ENCODE results near the gene SPATA24. TPM values are rescaled to one million over a fixed set of nuclear protein-coding genes. Genes with fewer than 3 reads are reported as not detected.
"Not testable (repeated sequence)": the region's sequence is repeated elsewhere in the genome, so short reads cannot be mapped to it uniquely, and the experiment has no call there.

SPATA24 gene
- total RNA-seq, 1 experiment from 2014 or later, result 3.4 TPM

DNA sequence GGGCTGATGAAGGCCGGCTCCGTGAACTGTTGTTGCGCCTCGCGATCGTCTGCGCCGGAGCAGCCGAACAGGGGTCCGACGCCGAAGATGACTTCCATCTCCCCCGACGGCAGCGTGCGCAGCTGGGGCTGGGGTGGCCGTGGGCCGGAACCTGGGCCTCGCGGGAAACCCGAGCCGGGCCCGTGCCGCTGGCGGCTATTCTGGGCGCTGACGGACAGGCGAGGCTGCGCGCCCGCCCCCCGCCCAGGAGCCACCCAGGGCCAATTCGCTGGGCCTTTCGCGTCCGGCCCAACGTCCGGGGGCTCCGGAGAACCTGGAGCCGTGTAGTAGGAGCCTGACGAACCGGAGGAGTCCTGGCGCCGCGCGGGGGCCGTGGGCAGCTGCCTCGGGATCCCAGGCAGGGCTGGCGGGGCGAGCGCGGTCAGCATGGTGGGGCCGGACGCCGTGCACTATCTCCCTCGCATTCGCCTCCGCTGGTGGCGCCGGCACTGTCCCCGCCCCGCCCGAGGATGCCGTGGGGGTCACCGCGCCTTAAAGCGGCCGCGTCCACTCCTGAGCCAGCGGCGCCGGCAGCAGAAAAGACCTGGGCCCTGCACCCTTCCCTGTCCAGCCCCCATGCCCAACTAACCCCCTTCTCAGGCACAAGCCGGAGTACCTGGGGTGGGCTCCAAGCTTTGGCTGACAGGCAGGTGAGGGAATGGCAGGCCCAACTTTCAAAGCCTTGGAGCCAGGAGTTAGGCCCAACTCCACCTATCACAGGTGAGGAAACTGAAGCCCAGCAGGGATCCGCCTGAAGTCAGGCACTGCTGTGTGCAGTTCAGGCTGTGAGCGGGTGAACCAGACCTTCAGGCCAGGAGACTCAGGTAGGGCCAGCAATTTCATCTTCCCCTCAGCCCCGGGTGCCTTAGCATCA is 9.0 kb downstream of the SPATA24 start, which contains the start of gene PROB1:
TSS of gene PROB1 (minus strand) at position 451 of the 913 bp plus-strand sequence. CDS start at position 428, 23 bp downstream.
- no peak for DNase-seq (ENCODE audit: low spot score)

DNA sequence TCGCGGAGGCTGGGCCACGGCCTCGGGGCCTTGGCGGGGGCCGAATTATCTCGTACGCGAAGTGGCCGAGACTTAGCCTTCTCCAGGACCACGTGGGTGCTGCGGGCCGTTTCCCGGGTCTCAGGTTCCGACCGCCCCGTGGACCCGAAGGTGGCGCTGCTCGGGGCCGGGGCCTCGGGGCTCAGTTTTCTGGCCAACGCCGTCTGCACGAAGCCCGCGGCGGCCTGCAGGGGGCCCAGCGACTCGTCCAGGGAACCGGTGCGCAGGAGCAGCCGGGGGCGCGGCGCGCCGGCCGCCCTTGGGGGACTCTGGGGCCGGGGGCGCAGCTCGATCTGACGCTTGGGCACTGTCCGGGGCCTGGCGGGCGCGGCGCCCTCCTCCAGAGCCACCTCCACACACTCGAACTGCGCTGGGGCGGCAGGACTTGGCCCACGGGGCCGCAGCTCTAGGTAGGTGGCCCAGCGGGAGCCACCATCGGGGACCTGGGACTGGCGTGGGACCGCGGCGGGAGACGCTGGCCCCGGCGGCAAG is 9.7 kb downstream of the SPATA24 start:
- no peak for DNase-seq (ENCODE audit: low spot score)

DNA sequence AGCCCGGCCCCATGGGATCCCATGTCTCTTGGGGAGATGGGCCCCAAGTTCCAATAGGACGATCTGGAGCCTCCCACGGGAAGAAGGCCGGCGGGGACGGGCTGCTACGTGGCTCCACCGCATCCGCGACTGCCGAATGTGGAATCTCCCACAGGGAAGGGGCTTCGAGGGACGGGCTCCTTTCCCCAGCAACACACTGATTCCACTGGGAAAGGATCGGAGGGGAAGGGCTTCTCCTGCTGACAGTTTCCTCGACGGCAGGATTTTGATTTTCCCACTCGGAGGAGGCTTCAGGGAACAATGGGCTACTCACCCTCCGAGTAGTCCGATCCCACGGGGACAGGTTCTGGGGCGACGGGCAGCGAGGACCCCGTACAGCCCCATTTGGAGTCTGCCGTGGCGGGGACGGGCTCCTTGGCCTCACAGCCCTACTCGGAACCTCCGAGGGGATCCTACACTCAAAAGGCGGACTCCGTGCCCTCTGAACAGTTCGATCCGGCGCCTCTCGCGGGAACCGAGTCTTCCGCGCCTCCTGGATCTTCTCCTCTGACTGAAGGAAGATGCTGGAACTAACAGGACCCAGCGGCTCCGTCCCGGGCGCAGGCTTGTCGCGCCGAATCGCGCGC is 10.3 kb downstream of the SPATA24 start:
- no peak for DNase-seq (ENCODE audit: low spot score)

DNA sequence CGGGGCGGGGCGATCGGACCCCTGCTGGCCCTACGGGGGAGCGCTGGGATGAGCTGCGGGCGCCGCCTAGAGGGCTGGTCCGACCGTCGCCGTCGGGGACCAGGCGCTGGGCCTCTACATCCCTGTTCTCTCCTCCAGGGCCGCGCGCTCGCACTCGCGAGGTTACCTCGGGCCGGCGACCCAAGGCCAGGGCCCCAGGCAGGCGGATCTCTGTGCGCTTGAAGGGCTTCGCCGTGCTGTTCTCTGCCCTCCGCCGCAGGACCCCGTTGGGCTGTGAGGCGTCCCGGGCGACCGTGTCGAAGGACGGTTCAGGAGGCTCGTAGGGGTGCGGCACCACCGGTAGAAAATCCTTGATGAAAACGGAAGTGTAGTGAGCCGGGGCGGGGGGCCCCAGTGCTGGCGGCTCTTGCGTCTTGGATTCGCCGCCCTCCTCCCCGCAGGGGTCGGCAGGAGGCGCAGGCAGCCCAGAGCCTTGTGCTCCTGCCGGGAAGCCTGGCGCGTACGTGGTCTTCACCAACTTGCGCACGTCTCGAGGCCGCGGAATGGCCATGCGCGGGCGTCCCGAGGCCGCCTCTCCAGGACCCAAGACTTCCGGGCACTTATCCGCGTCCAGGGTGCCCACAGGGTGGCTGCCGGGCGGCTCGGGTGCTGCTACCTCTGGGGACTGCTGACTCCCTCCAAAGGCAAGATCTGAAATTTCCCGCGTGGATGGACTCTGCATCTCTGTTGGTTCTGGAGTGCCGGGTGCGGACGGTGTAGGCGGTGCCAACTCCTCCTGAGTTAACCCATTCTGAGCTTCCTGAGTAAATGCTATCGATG is 11.0 kb downstream of the SPATA24 start:
- no peak for DNase-seq (ENCODE audit: low spot score)

DNA sequence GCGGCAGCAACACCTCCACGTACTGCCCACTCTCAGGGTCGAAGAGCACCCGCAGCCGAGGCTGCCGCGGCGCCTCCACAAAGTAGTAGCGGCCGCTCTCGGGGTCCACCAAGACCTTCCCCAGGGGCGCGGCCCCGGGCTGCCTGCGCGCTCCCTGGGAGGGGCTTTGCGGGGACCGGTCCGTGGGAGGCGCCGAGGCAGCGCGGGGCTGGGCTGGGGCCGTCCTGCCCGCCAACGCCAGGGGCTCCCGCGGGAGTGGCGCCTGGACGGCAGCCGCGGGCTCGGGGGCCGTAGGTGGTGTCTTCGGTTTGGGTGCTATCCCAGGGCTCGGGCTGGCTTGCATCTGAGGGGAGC is 11.6 kb downstream of the SPATA24 start:
- no peak for DNase-seq (ENCODE audit: low spot score)

- DNase-seq (ENCODE audit: low spot score), result no peak
Measured at GRCh38 chr5:139391570-139392323, 12.1 kb downstream of the SPATA24 start.

DNA sequence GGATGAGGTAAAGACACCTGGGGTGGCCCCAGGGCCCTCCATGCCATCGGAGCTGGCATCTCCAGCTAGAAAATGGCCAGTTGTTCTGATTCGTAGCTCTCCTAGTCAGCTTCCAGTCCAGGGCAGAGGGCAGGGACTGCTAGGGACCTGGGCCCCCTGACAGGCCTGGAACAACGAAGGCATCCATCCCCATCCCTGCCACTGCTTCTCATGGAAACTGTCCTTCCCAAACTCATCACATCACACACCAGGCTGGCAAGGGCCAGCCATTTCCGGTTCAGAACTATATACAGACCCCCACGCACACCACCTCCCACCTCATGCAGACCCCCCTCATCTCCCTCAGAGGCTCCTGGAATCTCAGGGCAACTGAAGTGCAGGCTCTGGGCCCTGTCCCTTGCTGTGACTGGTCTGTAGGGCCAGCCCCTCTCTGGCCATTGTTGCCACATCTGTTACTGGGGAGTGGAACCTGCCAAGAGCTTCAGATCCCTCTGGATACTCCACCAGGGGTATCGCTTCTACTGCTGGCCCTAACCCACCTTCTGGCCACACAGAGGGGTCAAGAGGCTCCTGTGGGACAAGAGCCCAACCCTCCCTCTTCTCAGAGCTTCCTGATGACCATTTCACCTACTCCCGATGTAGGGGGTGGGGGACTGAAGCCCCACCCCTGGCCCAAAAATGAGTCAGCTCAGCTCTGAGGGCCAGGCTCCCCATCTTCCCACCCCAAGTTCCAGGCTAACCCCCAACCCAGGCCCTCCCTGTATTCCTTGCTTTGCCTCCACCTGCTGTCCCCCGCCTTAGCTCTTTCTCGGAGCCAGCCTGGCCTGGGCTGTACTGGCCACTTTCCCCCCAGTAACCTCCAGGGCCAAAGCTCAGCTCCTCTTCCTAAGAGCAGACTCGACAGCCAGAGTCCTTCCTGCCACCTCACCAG is 13.0 kb downstream of the SPATA24 start:
- DNase-seq (ENCODE audit: low spot score), result no peak

DNA sequence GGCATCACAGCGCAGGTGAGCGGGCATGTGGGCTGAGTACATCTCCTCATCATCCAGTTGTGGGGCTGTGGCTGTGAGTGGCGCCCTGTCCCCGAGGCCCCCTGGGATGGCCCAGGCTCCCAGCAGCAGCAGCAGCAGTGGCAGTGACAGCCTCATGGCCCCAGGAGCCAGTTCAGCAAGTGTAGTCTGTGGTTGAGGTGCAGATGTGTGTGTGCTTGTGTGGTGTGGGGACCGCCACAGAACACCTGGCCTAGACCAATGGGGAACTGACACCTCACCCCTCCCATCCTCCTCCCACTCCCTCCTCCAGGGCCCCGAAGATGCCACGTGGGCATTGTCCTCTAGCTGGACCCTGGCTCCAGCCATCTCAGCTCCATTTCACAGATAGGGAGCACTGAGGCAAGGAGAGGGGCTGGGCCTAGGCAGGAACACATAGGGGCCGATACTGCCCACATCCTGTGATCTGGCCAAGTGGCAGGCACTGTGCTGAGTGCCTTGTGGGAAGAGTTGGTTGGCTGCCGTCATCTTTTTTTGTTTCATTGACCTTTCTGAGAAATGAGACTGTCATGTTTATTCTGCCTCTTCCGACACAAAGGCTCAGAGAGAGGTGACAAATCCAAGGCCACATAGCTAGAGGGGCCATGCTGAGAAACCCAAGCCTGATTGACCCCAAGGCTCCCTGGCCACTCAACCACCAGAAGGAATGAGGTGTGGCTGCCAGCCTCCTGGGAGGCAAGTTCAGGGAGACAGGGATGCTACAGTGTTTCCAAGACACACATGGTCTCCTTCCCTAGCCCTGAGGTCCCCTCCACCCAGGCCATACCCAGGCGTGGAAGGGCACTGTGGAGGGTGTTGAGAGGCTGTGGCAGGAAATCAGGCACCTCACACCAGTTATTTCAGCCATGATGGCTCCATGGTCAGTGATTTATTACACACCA is 13.9 kb downstream of the SPATA24 start, which contains the start of gene MZB1:
TSS of gene MZB1 (minus strand) at position 213 of the 938 bp plus-strand sequence. CDS start at position 156, 57 bp downstream.
- no peak for DNase-seq (ENCODE audit: low spot score)

DNA sequence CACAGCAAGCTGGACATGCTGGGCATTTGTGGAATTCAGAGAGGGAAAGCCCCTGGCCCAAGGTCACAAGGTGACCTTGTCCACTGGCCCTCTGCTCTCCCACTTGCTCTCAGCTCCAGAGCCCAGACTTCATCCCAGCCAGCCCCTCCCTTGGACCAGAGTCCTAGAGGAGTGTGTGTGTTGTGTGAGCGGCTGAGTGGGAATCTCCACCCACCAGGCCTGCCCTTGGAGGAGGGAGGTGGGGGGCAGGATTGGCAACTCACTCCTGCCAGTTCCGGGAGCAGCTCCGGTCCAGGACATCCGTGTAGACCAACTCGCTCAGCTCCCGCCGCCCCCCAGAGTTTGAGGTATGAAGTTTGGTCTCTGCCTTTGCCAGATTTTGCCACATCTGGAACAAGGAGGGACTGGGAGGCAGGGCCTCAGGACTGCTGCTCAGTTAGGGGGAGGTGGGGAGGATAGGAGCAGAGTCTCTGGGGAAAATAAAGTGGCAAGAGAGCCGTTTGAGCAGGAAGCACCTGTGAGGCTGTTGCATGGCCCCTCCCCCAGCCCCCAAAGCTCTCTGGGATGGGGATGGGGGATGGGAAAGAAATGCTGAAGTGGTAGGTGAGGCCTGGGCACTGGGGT is 15.6 kb downstream of the SPATA24 start:
- DNase-seq (ENCODE audit: low spot score), result no peak

- no peak for DNase-seq (ENCODE audit: low spot score)
Measured at GRCh38 chr5:139387611-139388197, 16.2 kb downstream of the SPATA24 start.

GRCh38 chr5:139386956-139387355 is 16.9 kb downstream of the SPATA24 start:
- not testable (repeated sequence) for DNase-seq (ENCODE audit: low spot score)

- DNase-seq (ENCODE audit: low spot score), result no peak
Measured at GRCh38 chr5:139386050-139386438, 17.8 kb downstream of the SPATA24 start.

- no peak for DNase-seq (ENCODE audit: low spot score)
Measured at GRCh38 chr5:139385061-139386049, 18.5 kb downstream of the SPATA24 start.

DNA sequence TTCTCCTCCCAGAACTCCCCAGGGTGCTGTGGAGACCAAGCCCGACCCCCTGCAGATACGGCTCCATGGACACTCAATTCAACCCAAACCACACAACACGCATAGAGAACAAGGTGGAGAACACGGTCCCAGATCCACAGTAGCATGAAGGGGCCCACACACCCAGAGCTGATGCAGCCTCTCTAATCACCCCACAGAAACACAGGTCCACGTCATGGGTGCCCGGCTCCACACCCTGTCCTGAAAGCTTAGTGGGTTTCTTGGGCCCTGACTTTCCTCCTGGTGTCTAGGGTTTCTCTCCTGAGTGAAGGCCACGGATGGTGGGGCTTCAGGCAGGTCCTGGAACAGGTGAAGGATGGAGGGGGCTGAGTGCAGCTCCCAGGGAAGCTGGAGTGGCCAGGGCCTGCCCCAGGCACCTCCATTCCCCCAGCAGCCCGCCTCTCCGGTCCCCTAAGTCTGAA is 19.3 kb downstream of the SPATA24 start:
- DNase-seq (ENCODE audit: low spot score), result no peak

- DNase-seq (ENCODE audit: low spot score), result no peak
Measured at GRCh38 chr5:139383993-139384590, 19.8 kb downstream of the SPATA24 start.
